B cell (primary cell): ENCODE data around the gene DCDC2C.

Experiments
- CTCF ChIP-seq: fragments of 200-600 bp; IDR thresholded peaks from one replicate; pipeline ENCODE4 v1.8.0; 2022; ENCODE audit warnings: antibody characterized with exemption, mild to moderate bottlenecking
- EZH2 ChIP-seq: IDR thresholded peaks from 2 replicates; pipeline ENCODE4 v1.6.1; 2012; ENCODE audit warnings: borderline replicate concordance, low read depth, mild to moderate bottlenecking, moderate library complexity, low read length; ENCODE audit not compliant: insufficient read depth, poor library complexity, severe bottlenecking

GRCh38 chr2:3664925-3665324, 38.5 kb upstream of the DCDC2C start:
- TF ChIP-seq CTCF (no peak), EZH2 (no peak)
